MM.1S (cell line): ENCODE results near the gene LTO1.

Experiments
- EZH2 ChIP-seq: fragments of 300-600 bp; sonication (generic); optimal IDR thresholded peaks from 2 replicates; pipeline ENCODE3; 2017; ENCODE audit warnings: low read depth, mild to moderate bottlenecking, antibody characterized with exemption, low read length, mixed read lengths
- EZH2phosphoT487 ChIP-seq: fragments of 300-600 bp; sonication (generic); IDR thresholded peaks from 2 replicates; pipeline ENCODE4 v1.6.1; 2018; ENCODE audit warnings: antibody characterized with exemption, low read length
- TF ChIP-seq, protein P1 (sequence below): fragments of 300-600 bp; sonication (generic); IDR thresholded peaks from 2 replicates; pipeline ENCODE4 v1.5.1; 2016; ENCODE audit warnings: antibody characterized with exemption, low read length, mixed read lengths

GRCh38 chr11:69665669-69666068 lies 9.5 kb downstream of the LTO1 start:
- TF ChIP-seq, protein P1, sequence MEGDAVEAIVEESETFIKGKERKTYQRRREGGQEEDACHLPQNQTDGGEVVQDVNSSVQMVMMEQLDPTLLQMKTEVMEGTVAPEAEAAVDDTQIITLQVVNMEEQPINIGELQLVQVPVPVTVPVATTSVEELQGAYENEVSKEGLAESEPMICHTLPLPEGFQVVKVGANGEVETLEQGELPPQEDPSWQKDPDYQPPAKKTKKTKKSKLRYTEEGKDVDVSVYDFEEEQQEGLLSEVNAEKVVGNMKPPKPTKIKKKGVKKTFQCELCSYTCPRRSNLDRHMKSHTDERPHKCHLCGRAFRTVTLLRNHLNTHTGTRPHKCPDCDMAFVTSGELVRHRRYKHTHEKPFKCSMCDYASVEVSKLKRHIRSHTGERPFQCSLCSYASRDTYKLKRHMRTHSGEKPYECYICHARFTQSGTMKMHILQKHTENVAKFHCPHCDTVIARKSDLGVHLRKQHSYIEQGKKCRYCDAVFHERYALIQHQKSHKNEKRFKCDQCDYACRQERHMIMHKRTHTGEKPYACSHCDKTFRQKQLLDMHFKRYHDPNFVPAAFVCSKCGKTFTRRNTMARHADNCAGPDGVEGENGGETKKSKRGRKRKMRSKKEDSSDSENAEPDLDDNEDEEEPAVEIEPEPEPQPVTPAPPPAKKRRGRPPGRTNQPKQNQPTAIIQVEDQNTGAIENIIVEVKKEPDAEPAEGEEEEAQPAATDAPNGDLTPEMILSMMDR, result no peak
- TF ChIP-seq EZH2 (no peak), EZH2phosphoT487 (no peak)
